OCI-LY3 (cell line): ENCODE data around the gene RAB29.

Source experiments
- CTCF ChIP-seq: fragments of 200-600, 300-600 bp; sonication (generic); IDR thresholded peaks from 2 replicates; pipeline ENCODE4 v1.5.1; 2014; ENCODE audit warnings: antibody characterized with exemption, low read length, low read depth
- EZH2phosphoT487 ChIP-seq: fragments of 200-600 bp; shearing (Covaris generic); IDR thresholded peaks from 2 replicates; pipeline ENCODE4 v1.6.1; 2018; ENCODE audit warnings: antibody characterized with exemption, mixed run types, low read depth

GRCh38 chr1:205805082-205805711 is 29.9 kb upstream of the RAB29 start:
- no peak for TF ChIP-seq CTCF
- no peak for TF ChIP-seq EZH2phosphoT487
